Measurements from ENCODE around the gene SHKBP1. TPM values are rescaled to one million over a fixed set of nuclear protein-coding genes. Genes with fewer than 3 reads are reported as not detected.

Gene SHKBP1
- total RNA-seq, 4 donors from 2014 or later = 37.0 to 87.5 (median 47.8) TPM

DNA sequence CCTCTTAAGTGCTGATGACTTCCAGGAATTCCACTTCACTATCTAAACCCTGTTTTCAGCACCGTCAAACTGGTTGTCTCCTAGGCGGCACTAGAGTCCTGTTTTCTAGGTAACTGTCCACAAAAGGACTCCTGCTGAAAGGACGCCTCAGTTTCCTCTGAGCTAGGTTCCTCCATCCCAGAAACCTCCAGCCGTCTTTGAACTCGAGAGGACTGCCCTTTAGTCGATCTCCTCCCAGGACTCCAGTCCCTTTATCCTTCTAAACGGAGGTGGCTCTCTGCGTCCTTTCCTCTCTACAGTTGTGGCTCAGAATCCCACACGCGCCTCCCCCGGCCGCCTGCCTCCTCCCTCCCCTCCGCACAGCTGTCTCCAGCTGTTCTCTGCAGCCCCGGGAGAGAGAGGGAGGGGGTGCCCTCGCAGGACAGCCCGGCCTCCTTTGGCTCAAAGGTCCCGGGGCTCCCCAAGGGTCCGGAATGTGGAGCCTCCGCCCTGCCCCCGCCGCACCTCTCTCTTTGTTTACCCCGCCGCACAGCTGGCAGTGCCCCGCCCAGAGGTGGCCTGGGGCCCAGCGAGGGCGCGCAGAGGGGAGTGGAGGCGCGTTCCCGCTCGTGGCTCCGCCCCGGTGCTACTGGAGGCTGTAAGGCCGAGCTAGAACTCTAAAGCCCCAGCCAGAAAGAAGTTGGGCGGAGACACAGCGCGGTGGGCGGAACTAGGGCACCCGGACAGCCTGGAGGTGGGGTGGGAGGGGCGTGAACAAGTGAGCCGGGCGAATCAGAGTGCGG is 26.9 kb downstream of the SHKBP1 start:
- TF ChIP-seq, protein P1, sequence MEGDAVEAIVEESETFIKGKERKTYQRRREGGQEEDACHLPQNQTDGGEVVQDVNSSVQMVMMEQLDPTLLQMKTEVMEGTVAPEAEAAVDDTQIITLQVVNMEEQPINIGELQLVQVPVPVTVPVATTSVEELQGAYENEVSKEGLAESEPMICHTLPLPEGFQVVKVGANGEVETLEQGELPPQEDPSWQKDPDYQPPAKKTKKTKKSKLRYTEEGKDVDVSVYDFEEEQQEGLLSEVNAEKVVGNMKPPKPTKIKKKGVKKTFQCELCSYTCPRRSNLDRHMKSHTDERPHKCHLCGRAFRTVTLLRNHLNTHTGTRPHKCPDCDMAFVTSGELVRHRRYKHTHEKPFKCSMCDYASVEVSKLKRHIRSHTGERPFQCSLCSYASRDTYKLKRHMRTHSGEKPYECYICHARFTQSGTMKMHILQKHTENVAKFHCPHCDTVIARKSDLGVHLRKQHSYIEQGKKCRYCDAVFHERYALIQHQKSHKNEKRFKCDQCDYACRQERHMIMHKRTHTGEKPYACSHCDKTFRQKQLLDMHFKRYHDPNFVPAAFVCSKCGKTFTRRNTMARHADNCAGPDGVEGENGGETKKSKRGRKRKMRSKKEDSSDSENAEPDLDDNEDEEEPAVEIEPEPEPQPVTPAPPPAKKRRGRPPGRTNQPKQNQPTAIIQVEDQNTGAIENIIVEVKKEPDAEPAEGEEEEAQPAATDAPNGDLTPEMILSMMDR (IDR thresholded peaks at IDR 0.05) = no peak
- peak; percentile 71 for ATAC-seq (ENCODE audit: low FRiP score)
- DNase-seq (ENCODE audit: low spot score) = peak; percentile 84

DNA sequence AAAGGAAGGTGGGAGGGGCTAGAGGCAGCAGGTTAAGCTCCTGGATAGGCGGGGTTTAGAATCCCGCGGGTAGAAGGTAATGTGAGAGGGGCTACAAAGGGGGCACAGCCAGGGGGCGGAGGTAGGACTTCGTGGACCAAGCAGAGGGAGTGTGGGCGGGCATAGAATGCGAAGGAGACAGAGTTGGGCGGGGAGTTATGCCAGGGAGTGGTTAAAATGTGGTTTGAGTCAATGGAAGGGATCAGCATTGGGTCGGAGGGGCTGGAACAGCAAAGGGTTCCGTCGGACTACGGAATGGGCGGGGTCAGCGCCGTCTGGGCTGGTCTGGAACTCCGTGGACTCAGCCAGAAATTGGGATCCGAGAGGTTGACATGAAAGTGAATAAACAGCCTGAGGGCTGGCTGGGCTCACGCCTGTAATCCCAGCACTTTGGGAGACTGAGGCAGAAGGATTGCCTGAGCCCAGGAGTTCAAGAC is 27.5 kb downstream of the SHKBP1 start:
- TF ChIP-seq, protein P1 (IDR thresholded peaks at IDR 0.05) = no peak
- no peak for ATAC-seq (ENCODE audit: low FRiP score)
- DNase-seq (ENCODE audit: low spot score) = no peak

DNA sequence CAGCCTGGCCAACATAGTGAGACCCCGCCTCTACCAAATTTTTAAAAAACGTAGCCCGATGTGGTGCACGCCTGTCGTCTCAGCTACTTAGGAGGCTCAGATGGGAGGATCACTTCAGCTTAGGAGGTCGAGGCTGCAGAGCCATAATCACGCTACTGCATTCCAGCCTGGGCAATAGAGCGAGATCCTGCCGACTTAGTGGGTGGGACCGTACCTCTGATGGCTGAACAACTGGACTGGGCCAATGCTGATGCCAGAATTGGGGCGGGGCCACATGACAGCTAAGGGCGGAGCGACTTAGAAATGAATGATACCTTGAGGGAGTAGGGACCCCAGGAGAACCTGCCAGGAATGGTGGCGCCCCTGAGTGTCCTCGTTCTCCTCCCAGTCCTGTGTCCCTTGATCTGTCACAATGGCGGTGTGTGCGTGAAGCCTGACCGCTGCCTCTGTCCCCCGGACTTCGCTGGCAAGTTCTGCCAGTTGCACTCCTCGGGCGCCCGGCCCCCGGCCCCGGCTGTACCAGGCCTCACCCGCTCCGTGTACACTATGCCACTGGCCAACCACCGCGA is 28.1 kb downstream of the SHKBP1 start:
- DNase-seq (ENCODE audit: low spot score) (no peak), ATAC-seq (ENCODE audit: low FRiP score) (no peak)
- TF ChIP-seq, protein P1 (IDR thresholded peaks at IDR 0.05) = no peak

DNA sequence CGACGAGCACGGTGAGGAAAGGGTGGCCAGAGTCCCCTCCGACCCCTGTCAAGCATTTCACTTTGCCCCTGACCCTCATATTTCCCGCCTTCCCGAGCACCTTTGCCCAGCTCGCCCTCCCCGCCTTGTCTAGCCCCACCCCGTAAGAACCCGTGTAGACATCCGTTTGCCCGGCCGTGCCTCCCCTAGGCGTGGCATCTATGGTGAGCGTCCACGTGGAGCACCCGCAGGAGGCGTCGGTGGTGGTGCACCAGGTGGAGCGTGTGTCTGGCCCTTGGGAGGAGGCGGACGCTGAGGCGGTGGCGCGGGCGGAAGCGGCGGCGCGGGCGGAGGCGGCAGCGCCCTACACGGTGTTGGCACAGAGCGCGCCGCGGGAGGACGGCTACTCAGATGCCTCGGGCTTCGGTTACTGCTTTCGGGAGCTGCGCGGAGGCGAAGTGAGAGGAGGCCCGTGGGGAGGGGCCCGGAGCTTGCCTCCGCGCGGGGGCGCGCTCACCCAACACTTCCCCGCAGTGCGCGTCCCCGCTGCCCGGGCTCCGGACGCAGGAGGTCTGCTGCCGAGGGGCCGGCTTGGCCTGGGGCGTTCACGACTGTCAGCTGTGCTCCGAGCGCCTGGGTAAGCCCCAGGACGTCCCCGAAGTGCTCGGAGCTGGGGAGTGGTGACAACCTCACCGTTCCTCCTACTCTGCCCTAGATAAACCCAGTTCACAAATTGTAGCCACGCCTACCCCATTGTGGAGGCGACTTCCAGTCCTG is 28.7 kb downstream of the SHKBP1 start:
- ATAC-seq (ENCODE audit: low FRiP score) (peak; percentile 36), DNase-seq (ENCODE audit: low spot score) (no peak)
- TF ChIP-seq, protein P1 (IDR thresholded peaks at IDR 0.05) = no peak

DNA sequence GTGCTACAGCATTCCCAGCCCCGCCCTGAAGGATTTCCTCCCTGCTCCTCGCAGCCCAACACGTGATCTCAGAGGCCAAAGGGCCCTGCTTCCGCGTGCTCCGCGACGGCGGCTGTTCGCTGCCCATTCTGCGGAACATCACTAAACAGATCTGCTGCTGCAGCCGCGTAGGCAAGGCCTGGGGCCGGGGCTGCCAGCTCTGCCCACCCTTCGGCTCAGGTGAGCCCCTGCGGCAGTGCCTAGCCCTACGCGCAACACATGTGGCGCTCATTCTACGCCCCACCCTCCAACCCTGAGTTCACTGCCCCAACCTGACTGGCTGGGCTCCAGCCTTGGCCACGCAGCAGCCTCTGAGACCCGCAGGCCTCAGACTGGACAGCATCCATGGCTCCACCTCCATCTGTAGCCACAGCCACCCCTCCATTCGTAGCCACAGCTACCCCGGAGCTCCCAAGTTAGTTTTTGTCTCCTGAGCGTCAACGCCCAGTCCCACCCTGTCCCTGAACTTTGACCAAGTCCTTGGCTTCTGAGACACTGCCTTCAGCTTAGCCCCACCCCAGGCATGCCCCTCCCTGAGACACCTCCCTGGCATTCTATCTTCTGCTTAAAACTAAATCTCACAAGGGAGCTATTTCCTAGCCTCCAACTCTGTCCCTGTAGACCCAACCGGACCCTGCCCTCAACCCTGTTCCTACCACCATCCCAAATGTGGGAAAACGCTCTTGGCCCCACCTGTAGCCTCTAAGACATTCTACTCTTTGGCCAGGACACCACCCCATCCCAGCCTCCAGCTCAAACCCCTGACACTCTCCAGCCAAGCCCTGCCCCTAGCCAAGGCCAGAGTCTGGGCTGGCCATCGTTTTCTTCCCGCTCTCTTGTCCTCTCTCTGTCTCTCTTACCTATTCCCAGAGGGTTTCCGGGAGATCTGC is 30.9 kb downstream of the SHKBP1 start:
- ATAC-seq (ENCODE audit: low FRiP score) (no peak), DNase-seq (ENCODE audit: low spot score) (no peak)
- TF ChIP-seq, protein P1 (IDR thresholded peaks at IDR 0.05) = no peak

DNA sequence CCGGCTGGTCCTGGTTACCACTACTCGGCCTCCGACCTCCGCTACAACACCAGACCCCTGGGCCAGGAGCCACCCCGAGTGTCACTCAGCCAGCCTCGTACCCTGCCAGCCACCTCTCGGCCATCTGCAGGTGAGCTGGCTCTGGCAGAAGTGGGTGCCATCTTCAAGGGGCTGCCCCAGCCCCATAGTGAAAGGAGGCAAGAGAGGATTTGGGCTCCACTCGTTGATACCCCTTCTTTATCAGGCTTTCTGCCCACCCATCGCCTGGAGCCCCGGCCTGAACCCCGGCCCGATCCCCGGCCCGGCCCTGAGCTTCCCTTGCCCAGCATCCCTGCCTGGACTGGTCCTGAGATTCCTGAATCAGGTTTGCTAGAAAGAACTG is 31.6 kb downstream of the SHKBP1 start:
- DNase-seq (ENCODE audit: low spot score) = no peak
- TF ChIP-seq, protein P1 (IDR thresholded peaks at IDR 0.05) = no peak
- ATAC-seq (ENCODE audit: low FRiP score) = no peak
